Measurements from ENCODE around the gene GPA33. TPM values are rescaled to one million over a fixed set of nuclear protein-coding genes. Genes with fewer than 3 reads are reported as not detected.

The GPA33 gene
- total RNA-seq, 2 donors from 2014 or later: 0.26 to 0.58 TPM

GRCh38 chr1:167126317-167126716, 36.1 kb upstream of the GPA33 start:
- peaks cover 36% of the 10 kb centered on the region for H3K27me3 Mint-ChIP-seq
- no peak overlapping the region for H3K27ac Mint-ChIP-seq
- H3K9me3 Mint-ChIP-seq: no peaks in the 10 kb centered on the region
- H3K36me3 Mint-ChIP-seq (ENCODE audit: low read depth): no peaks in the 10 kb centered on the region
- ATAC-seq (replicated peaks): no peak
- H3K4me1 Mint-ChIP-seq: no peaks in the 10 kb centered on the region
- no peak overlapping the region for H3K4me3 Mint-ChIP-seq

GRCh38 chr1:167122568-167122967, 32.4 kb upstream of the GPA33 start:
- no peak overlapping the region for H3K4me3 Mint-ChIP-seq
- no peaks in the 10 kb centered on the region for H3K36me3 Mint-ChIP-seq (ENCODE audit: low read depth)
- H3K27ac Mint-ChIP-seq: no peak overlapping the region
- H3K4me1 Mint-ChIP-seq: no peaks in the 10 kb centered on the region
- H3K27me3 Mint-ChIP-seq: peaks cover 28% of the 10 kb centered on the region
- H3K9me3 Mint-ChIP-seq: no peaks in the 10 kb centered on the region
- ATAC-seq (replicated peaks): no peak

- ATAC-seq (replicated peaks): no peak
- peak overlapping the region; percentile 80 for H3K4me3 Mint-ChIP-seq
- H3K9me3 Mint-ChIP-seq: no peaks in the 10 kb centered on the region
- no peaks in the 10 kb centered on the region for H3K36me3 Mint-ChIP-seq (ENCODE audit: low read depth)
- peaks cover 24% of the 10 kb centered on the region for H3K27me3 Mint-ChIP-seq
- H3K4me1 Mint-ChIP-seq: no peaks in the 10 kb centered on the region
- no peak overlapping the region for H3K27ac Mint-ChIP-seq
Measured at GRCh38 chr1:167122121-167122480, 31.9 kb upstream of the GPA33 start.

GRCh38 chr1:167121375-167122120, 31.4 kb upstream of the GPA33 start:
- Mint-ChIP-seq H3K36me3 (ENCODE audit: low read depth) (no peaks in the 10 kb centered on the region), H3K27me3 (peaks cover 22% of the 10 kb centered on the region), H3K4me3 (peak overlapping the region; percentile 80), H3K9me3 (no peaks in the 10 kb centered on the region), H3K27ac (no peak overlapping the region), H3K4me1 (no peaks in the 10 kb centered on the region)
- ATAC-seq (replicated peaks): peak; percentile 74

- Mint-ChIP-seq H3K4me1 (no peaks in the 10 kb centered on the region), H3K27me3 (peaks cover 17% of the 10 kb centered on the region), H3K4me3 (peak overlapping the region; percentile 80), H3K27ac (no peak overlapping the region), H3K36me3 (ENCODE audit: low read depth) (no peaks in the 10 kb centered on the region), H3K9me3 (no peaks in the 10 kb centered on the region)
- peak; percentile 46 for ATAC-seq (replicated peaks)
Measured at GRCh38 chr1:167120899-167121298, 30.7 kb upstream of the GPA33 start.

GRCh38 chr1:167119696-167120095, 29.5 kb upstream of the GPA33 start:
- ATAC-seq (replicated peaks): no peak
- Mint-ChIP-seq H3K9me3 (no peaks in the 10 kb centered on the region), H3K4me3 (no peak overlapping the region), H3K4me1 (no peaks in the 10 kb centered on the region), H3K36me3 (ENCODE audit: low read depth) (no peaks in the 10 kb centered on the region), H3K27ac (no peak overlapping the region), H3K27me3 (peaks cover 10% of the 10 kb centered on the region)

GRCh38 chr1:167118188-167118587, 28.0 kb upstream of the GPA33 start:
- no peaks in the 10 kb centered on the region for H3K4me1 Mint-ChIP-seq

GRCh38 chr1:167117225-167117624, 27.0 kb upstream of the GPA33 start:
- no peaks in the 10 kb centered on the region for H3K4me1 Mint-ChIP-seq
- no peak overlapping the region for H3K4me3 Mint-ChIP-seq
- no peaks in the 10 kb centered on the region for H3K36me3 Mint-ChIP-seq (ENCODE audit: low read depth)
- no peaks in the 10 kb centered on the region for H3K9me3 Mint-ChIP-seq
- no peak overlapping the region for H3K27ac Mint-ChIP-seq
- peaks cover 10% of the 10 kb centered on the region for H3K27me3 Mint-ChIP-seq
- ATAC-seq (replicated peaks): no peak

More at GRCh38 chr1:167118188-167118587, 28.0 kb upstream of the GPA33 start:
- no peaks in the 10 kb centered on the region for H3K9me3 Mint-ChIP-seq
- H3K27me3 Mint-ChIP-seq: peaks cover 10% of the 10 kb centered on the region
- ATAC-seq (replicated peaks): no peak
- no peaks in the 10 kb centered on the region for H3K36me3 Mint-ChIP-seq (ENCODE audit: low read depth)
- no peak overlapping the region for H3K4me3 Mint-ChIP-seq
- H3K27ac Mint-ChIP-seq: no peak overlapping the region

- H3K9me3 Mint-ChIP-seq: no peaks in the 10 kb centered on the region
- ATAC-seq (replicated peaks): no peak
- no peaks in the 10 kb centered on the region for H3K36me3 Mint-ChIP-seq (ENCODE audit: low read depth)
- H3K4me1 Mint-ChIP-seq: no peaks in the 10 kb centered on the region
- no peak overlapping the region for H3K27ac Mint-ChIP-seq
- peaks cover 10% of the 10 kb centered on the region for H3K27me3 Mint-ChIP-seq
- no peak overlapping the region for H3K4me3 Mint-ChIP-seq
Measured at GRCh38 chr1:167116174-167116573, 26.0 kb upstream of the GPA33 start.

GRCh38 chr1:167115655-167116054, 25.5 kb upstream of the GPA33 start:
- Mint-ChIP-seq H3K9me3 (no peaks in the 10 kb centered on the region), H3K27me3 (peaks cover 10% of the 10 kb centered on the region), H3K36me3 (ENCODE audit: low read depth) (no peaks in the 10 kb centered on the region), H3K4me1 (peaks cover 3% of the 10 kb centered on the region), H3K27ac (no peak overlapping the region), H3K4me3 (no peak overlapping the region)
- ATAC-seq (replicated peaks): no peak

GRCh38 chr1:167114725-167115124, 24.5 kb upstream of the GPA33 start:
- no peaks in the 10 kb centered on the region for H3K9me3 Mint-ChIP-seq
- peaks cover 13% of the 10 kb centered on the region for H3K4me1 Mint-ChIP-seq
- H3K27me3 Mint-ChIP-seq: peaks cover 7% of the 10 kb centered on the region
- ATAC-seq (replicated peaks): no peak
- H3K36me3 Mint-ChIP-seq (ENCODE audit: low read depth): no peaks in the 10 kb centered on the region
- H3K4me3 Mint-ChIP-seq: no peak overlapping the region
- H3K27ac Mint-ChIP-seq: no peak overlapping the region

GRCh38 chr1:167111868-167112709, 21.9 kb upstream of the GPA33 start:
- Mint-ChIP-seq H3K27ac (no peak overlapping the region), H3K27me3 (no peaks in the 10 kb centered on the region), H3K36me3 (ENCODE audit: low read depth) (no peaks in the 10 kb centered on the region), H3K4me1 (peaks cover 24% of the 10 kb centered on the region), H3K9me3 (no peaks in the 10 kb centered on the region), H3K4me3 (no peak overlapping the region)
- no peak for ATAC-seq (replicated peaks)

GRCh38 chr1:167110586-167110985, 20.4 kb upstream of the GPA33 start:
- no peaks in the 10 kb centered on the region for H3K9me3 Mint-ChIP-seq
- peak overlapping the region; percentile 64 for H3K27ac Mint-ChIP-seq
- peaks cover under 1% of the 10 kb centered on the region for H3K27me3 Mint-ChIP-seq
- no peaks in the 10 kb centered on the region for H3K36me3 Mint-ChIP-seq (ENCODE audit: low read depth)
- H3K4me3 Mint-ChIP-seq: peak overlapping the region; percentile 36
- peak; percentile 87 for ATAC-seq (replicated peaks)
- peaks cover 27% of the 10 kb centered on the region for H3K4me1 Mint-ChIP-seq

GRCh38 chr1:167109125-167109524, 18.9 kb upstream of the GPA33 start:
- H3K4me3 Mint-ChIP-seq: peak overlapping the region; percentile 36
- peak; percentile 20 for ATAC-seq (replicated peaks)
- peaks cover 10% of the 10 kb centered on the region for H3K27me3 Mint-ChIP-seq
- H3K36me3 Mint-ChIP-seq (ENCODE audit: low read depth): no peaks in the 10 kb centered on the region
- H3K4me1 Mint-ChIP-seq: peaks cover 40% of the 10 kb centered on the region
- peak overlapping the region; percentile 64 for H3K27ac Mint-ChIP-seq
- H3K9me3 Mint-ChIP-seq: no peaks in the 10 kb centered on the region

- ATAC-seq (replicated peaks): no peak
- no peak overlapping the region for H3K27ac Mint-ChIP-seq
- no peaks in the 10 kb centered on the region for H3K36me3 Mint-ChIP-seq (ENCODE audit: low read depth)
- H3K9me3 Mint-ChIP-seq: no peaks in the 10 kb centered on the region
- H3K4me1 Mint-ChIP-seq: peaks cover 47% of the 10 kb centered on the region
- H3K4me3 Mint-ChIP-seq: no peak overlapping the region
- H3K27me3 Mint-ChIP-seq: peaks cover 10% of the 10 kb centered on the region
Measured at GRCh38 chr1:167107456-167107855, 17.3 kb upstream of the GPA33 start.
